GM19043 (cell line): ENCODE data around the gene TECTA.
"Not testable (repeated sequence)": the region's sequence is repeated elsewhere in the genome, so short reads cannot be mapped to it uniquely, and the experiment has no call there.

Experiments
- ATAC-seq: cut with Tn5 transposase; IDR thresholded peaks from one replicate; pipeline ENCODE4 v1.9.1; 2021; ENCODE audit warnings: low read depth; ENCODE audit not compliant: unreplicated experiment

TECTA gene

DNA sequence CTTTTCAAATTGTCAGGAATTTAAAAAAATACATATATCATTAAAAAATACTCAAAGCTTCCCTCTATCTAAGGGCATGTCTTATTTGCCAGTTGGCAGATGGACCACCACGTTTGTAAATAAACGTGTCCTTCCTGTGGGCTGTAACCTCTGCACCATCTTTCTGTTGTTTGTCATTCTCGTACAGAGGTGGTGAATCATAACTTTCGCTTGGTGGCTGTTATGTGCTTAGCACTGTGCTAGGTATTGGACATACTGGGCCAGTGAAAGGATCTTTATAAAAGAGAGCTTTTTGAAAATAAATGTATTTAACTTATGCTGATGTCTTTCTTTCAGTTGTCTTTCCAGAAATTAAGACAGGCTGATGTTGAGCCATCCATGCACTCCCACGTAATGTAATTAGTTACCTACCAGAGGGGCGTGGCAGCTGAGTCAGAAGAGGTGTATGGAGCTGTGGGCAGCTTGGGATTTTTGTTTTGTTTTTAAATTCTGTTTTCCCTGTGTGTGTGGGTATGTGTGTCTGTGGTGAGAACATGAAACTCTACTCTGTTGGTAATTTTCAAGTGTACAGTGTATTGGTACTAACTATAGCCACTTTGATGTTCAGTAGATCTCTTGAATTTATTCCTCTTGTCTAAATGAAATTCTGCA lies 62.7 kb downstream of the TECTA start:
- no peak for ATAC-seq

DNA sequence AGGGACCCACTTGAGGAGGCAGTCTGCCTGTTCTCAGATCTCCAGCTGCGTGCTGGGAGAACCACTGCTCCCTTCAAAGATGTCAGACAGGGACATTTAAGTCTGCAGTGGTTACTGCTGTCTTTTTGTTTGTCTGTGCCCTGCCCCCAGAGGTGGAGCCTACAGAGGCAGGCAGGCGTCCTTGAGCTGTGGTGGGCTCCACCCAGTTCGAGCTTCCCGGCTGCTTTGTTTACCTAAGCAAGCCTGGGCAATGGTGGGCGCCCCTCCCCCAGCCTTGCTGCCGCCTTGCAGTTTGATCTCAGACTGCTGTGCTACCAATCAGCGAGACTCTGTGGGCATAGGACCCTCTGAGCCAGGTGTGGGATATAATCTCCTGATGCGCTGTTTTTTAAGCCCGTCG lies 76.6 kb downstream of the TECTA start:
- not testable (repeated sequence) for ATAC-seq

- no peak for ATAC-seq
Measured at GRCh38 chr11:121179306-121179705, 78.3 kb downstream of the TECTA start.

DNA sequence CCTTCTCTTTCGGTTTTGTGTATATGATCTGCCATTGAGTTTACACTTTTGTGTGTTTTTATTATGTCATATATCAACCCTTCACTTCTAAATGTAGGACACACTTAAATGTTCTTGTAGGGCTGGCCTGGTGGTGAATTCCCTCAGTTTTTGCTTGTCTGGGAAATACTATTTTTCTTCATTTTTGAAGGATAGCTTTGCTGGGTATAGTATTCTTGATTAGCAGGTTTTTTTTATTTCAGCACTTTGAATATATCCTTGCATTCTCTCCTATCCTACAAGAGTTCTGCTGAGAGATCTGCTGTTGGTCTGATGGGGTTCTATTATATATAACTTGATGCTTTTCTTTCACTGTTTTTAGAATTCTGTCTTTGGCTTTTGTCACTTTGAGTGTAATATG lies 79.1 kb downstream of the TECTA start:
- ATAC-seq, result no peak

- ATAC-seq, result no peak
Measured at GRCh38 chr11:121188776-121189175, 87.7 kb downstream of the TECTA start.

- ATAC-seq, result no peak
Measured at GRCh38 chr11:121191818-121192217, 90.8 kb downstream of the TECTA start.

DNA sequence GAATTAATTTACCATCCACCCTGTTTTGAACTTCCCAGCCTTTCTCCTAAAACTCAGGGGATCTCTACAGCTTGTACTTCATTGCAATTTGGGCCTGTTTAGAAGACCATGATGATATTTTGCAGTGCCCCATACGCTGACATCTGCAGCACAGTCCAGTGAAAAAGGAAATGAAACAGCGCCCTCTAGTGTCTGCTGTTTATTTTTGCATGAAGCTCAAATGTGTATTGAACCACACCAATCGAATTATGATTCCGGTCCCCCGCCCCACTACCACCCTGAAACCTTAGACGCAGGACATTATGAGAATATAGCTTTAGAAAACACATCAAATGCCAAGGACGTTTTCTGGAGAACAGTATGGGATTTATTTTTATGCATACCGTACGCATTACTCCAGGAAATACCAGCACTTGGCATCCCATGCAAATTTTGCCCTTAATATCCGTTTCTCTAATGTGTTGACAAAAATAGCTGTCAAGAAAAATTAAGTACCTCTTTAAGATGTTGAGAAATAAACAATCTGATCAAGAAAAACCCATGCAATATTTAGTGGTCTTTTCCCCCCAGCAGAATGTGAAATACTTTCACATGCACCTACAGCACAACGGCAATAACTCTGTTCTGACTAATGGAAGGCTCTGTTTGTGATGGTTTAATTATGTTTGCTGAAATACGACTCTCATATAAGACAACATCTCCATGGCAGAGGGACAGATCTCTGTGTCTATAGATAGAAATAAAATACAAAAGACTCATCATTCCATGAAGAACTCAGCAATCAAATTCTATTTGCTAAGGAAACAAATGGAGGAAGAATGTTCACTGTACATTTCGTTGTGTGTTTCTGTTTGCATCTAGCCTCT lies 93.9 kb downstream of the TECTA start:
- no peak for ATAC-seq

GRCh38 chr11:121198491-121198890 lies 97.4 kb downstream of the TECTA start:
- ATAC-seq, result no peak

- ATAC-seq, result no peak
Measured at GRCh38 chr11:121199516-121199915, 98.5 kb downstream of the TECTA start.

DNA sequence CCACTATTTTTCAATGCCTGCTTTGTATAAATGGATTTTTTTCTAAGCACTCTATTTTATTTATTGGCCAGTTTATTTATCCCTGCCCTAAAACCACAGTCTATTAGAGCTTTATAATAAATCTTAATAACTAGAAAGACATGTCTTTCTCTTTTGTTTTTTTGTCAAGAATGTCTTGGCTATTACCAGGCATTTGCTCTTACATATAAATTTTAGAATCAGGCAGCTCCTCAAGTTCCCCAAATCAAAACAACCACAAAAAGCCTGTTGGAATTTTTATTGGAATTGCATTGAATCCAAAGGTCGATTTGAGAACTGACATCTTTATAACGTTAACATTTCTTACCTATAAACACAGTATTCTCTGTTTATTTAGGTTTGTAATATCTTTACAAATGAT lies 105.8 kb downstream of the TECTA start:
- ATAC-seq, result no peak

- ATAC-seq, result no peak
Measured at GRCh38 chr11:121207485-121208115, 106.6 kb downstream of the TECTA start.

DNA sequence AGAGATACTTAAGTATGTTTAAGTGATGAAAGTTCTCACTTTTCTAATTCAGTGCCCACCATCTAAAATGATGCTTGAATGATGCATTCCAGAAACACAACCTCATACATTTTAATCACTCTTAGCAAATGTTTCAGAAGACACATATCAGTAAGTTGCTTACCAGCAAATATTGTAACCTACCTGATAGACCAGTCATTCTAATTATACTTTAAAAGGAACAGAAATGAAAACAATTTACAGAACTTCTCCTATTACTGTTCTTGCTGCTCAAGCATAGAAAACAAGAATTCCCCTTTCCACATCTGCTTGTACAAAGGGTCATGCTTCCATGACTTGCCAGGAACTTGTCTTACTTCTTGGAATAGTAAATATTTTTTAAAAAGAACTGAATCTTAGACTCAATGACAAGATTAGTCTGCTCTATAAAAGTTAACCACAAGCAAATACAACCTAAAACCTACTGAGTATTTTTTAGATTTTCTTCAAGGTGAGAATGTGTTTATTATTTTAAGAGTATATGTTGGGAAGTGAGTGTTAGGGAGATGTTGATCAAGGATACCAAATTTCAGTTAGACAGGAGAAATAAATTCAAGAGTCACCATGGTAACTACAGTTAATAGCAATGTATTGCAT lies 109.5 kb downstream of the TECTA start:
- ATAC-seq, result no peak

DNA sequence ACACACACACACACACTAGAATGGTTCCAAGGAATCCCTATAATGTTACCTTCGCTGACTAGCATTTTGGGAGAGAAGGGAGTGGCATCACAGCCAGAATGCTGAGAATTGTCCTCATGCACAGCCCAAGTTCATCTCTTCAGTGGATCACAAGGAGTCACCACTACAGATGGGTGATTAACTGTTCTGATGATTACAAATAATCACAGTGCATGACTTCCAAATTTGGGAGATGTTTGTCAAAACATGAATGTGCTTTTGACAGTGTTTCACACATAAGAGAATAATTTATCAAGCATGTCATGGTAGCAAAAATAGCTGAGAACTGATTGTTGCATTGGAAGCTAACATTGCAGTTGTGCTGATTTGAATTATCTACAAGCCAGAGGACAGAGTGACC lies 110.6 kb downstream of the TECTA start:
- no peak for ATAC-seq

- ATAC-seq, result no peak
Measured at GRCh38 chr11:121212536-121213361, 111.7 kb downstream of the TECTA start.

GRCh38 chr11:121213362-121213893 lies 112.4 kb downstream of the TECTA start:
- ATAC-seq, result no peak

DNA sequence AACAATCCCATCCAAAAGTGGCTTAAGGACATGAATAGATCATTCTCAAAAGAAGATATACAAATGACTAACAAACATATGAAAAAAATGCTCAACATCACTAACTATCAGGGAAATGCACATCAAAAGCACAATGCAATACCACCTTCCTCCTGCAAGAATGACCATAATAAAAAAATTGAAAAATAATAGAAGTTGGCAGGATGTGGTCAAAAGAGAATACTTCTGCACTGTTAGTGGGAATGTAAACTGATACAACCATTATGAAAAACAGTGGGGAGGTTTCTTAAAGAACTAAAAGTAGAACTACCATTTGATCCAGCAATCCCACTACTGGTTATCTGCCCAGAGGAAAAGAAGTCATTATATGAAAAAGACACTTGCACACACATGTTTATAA lies 113.8 kb downstream of the TECTA start:
- no peak for ATAC-seq

GRCh38 chr11:121221496-121222200 lies 120.6 kb downstream of the TECTA start:
- ATAC-seq, result no peak

GRCh38 chr11:121223161-121223560 lies 122.1 kb downstream of the TECTA start:
- no peak for ATAC-seq

DNA sequence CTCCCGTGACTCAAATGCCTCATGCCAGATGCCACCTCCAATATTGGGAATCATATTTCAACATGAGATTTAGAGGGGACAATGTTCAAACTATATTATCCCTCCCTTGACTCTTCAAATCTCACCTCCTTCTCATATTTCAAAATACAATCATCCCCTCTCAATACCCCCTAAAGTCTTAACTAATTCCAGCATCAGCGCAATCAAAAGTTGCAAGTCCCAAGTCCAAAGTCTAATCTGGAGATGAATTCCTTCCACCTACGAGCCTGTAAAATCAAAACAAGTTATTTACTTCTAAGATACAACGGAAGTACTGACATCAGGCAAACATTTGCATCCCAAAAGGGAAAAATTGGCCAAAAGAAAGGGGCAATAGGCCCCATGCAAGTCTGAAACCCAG lies 124.3 kb downstream of the TECTA start:
- no peak for ATAC-seq
